Limb (tissue), 2 donors: Measurements from ENCODE around the gene RNU6-1.

ENCODE experiments used
- DNase-seq, 2 donors: peaks; one replicate each; pipeline ENCODE4 v3.0.0-alpha.2; 2016; ENCODE audit errors: extremely low spot score in 2 of 2

RNU6-1 gene

GRCh38 chr15:67821784-67822440 is 17.9 kb downstream of the RNU6-1 start:
- peak in 1 of 2 donors; percentile 51 for DNase-seq

DNA sequence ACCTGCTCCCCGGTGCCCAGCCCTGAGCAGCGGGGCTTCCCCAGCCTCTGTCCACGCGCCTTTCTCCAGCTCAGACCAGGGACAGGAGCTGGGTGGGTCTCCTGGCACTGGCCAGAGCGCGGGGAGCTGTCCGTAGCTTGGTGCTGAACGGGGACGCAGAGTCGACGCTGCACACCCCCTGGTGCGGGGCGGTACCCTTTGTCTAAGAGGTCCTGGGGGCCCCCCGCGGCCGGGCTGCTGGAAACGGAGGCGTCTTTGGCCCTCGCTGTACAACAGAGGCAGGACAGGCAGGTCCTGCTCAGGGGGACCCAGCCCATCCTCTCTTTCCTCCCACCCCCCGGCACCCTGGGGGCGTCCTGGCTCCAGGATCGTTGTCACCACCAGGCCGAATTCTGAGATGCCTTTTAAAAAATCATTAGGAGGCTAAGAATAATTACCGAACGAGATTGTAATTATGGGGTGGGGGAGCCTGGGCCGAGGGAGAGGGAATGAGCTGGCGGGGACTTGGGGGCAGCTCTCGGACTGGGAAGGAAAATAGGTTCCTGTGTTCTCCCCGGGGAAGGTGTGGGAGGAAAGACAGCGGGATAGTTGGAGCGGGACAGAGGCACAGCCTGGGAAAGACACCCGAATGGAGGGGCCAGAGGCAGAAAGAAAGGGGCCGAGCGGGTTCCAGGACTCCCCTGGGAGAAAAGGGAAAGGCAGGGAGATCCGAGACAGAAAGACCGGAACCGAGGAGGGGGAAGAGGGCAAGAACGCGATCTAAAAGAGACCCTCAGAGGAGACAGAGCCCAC is 18.7 kb downstream of the RNU6-1 start:
- DNase-seq, result peak in 1 of 2 donors; percentile 86

- no peak for DNase-seq
Observed at GRCh38 chr15:67820122-67820991, 19.5 kb downstream of the RNU6-1 start.

DNA sequence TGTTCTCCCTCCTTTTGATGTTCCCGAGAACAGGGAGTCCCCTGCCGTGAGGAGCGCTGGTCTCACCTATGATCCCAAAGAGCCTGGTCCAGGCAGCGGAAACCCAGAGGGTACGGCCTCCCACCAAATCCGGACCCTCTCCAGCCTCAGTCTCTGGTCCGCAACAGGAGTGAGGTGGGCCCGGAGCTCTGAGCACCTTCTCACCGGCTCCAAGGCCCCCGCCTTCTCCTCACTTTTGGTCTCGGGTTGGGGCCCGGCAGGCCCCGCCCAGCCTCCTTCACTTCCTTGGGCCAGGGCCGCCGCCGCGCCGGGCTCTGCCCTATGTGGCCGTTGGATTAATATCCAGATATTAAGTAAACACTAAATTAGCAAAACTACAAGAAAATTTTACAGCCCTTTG is 20.2 kb downstream of the RNU6-1 start:
- no peak for DNase-seq

DNA sequence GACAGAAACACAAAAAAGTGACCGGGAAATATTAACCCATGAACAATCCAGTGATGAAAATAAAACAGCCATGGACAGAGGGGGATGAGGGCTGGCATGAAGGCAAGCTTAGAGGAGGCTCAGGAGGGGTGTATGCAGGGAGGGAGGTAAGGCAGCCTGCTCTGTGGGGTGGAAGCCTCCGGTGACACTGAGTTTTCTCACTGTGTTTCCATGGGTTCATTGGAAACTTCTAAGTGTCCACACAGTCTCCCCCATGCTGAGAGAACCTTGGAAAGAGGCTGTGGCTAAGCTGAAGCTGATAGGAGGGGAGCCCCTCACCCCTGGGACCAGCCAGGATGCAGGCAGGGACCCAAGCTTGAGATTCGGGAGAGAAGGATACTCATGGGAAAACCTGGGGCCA is 21.4 kb downstream of the RNU6-1 start:
- peak in 1 of 2 donors; percentile 11 for DNase-seq

- DNase-seq, result no peak
Observed at GRCh38 chr15:67816668-67817067, 23.2 kb downstream of the RNU6-1 start.

DNA sequence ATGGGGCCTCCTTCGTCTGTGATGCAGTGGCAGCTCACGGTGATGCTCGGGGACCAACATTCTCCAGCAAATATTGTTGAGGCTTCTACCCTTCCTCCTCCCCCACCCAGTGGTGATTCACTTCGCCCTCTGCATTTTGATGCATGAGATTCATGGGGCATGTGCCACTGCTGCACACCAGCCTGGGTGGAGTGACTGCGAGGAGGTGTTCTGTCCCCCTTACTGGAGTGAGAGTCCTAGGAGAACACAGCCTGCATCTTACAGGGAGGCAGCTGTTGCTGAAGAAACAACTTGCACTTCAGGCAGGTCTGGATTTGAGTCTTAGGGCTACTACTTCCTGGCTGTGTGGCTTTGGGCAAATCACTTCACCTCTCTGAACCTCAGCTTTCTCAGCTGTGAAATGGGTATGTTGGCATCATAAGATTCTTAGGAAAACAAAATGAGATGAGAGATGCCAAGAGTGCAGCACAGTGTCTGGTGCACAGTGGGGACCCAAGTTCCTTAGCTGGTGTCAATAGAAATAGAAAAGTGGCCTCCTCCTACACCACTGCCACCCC is 24.7 kb downstream of the RNU6-1 start:
- peak in 1 of 2 donors; percentile 20 for DNase-seq

DNA sequence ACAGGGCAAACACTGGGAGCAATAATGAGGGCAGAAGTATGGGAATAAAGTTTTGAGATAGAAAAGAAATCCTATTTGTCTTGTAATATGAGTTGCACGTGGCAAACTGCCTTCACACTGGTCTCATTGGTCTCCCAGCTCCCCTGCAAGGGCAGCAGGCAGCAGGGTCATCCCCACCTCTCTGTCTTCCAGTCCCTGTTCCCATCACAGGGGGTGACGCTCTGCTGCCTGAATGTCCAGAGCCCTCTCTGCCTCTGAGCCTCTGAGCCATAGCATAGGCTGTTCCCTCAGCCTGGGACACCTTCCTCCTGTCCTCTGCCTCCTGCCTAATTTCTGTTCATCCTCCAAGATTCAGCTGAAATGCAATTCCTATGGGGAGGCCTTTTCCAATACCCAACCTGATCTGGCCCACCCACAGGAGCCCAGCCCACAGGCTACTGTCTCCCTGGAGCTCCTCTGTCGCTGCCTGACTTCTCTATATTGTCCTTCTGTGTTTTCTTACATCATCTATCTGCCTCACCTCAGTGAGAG is 26.7 kb downstream of the RNU6-1 start:
- peak in 1 of 2 donors; percentile 7 for DNase-seq

DNA sequence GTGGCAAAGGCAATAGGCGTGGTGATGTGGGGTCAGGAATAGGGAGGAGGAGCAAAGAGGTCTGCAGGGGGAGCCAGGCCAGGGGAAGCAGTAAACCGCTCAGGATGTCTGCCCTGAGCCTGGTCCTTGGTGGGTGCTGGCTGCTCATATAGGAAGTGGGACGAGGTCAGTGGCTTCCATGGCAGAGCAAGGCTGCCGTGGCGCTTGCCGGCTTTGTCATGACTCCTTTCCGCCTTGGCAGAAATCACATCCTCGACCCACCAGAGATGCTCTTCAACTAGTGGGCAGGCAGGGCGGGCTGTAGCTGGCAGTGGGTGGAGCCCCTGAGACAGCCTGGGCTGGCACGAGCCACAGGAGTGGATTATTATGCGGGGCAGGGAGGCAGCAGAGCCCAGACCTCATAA is 27.6 kb downstream of the RNU6-1 start:
- peak in 1 of 2 donors; percentile 26 for DNase-seq

- DNase-seq, result no peak
Observed at GRCh38 chr15:67809866-67810265, 30.0 kb downstream of the RNU6-1 start.

- DNase-seq, result no peak
Observed at GRCh38 chr15:67809441-67809840, 30.4 kb downstream of the RNU6-1 start.

GRCh38 chr15:67808821-67809220 is 31.0 kb downstream of the RNU6-1 start:
- DNase-seq, result no peak

GRCh38 chr15:67807836-67808235 is 32.0 kb downstream of the RNU6-1 start:
- DNase-seq, result peak in 1 of 2 donors; percentile 10

DNA sequence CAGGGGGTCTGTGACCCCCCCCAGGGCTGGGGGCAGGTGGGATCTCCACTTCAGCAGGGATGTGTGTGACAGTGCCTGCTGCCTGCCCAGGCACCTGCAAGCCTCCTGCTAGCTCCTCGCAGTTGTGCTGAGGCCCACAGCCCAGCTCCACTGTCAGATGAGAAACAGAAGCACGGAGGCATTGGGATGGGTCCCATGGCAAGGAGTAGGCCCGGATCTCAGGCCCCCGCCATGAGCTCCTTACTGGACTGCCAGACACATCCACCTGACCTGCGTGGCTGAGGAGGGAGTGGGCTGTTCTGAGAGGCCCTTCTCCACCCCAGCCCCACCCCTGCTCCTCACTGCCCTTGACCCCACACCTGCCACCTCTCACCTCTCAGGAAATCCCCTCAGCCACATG is 32.7 kb downstream of the RNU6-1 start:
- DNase-seq, result peak in 1 of 2 donors; percentile 24

DNA sequence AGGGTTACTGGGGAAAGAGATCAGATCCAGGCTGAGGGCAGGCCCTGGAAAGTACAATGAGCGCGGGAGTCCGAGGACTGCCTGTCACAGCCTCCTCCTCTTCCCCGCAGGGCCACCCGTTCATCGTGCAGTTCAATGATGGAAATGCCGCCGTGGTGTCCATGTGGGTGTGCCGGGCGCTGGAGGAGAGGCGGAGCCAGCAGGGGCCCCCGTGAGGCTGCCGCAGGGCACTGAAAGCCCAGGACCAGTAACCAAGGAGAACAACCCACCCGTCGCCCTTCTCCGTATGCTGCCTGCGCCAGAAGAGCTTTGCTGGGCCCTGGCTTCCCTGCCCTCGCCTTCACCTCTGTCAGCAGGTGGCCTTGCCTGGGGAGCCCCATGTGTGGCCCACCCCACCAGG is 33.3 kb downstream of the RNU6-1 start:
- DNase-seq, result no peak

DNA sequence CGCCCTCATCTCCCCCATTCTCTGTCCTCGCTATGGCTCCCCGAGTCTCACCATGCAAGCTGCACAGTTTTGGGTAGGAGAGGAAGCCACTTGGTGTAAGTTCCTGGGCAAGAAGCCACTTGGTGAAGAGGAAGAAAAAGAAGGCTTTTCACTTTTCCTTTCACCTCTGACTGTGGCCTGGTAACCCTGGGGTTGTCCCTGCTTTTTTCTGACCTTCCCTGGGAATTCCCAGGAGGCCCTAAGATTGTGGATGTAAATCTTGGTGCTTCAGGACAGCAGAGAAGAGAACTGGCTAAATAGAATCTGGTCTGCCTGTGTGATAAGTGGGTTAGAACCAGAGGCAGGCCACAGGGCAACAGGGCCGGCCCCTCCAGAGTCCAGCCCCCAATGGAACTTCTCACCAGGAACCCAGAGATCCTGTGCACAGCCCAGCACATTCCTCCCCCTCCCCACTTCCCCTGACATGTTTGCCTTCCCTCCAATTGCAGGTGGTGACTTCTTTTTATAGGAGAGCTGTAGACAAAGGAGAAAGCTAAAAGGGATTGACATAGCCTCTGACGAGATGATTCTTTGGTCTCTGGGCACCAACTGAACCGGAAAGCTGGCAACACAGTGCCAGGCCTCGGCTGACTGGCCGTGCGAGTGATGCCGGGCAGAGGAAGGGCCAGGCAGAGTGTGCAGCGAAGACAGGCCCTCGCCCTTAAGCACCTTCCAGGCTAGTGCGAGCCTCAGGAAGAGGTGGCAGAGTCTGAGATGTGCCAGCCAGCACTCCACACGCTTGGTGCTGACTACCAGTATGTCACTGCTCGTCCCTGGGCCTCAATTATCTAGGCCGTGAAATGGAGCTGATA is 34.0 kb downstream of the RNU6-1 start:
- DNase-seq, result no peak

DNA sequence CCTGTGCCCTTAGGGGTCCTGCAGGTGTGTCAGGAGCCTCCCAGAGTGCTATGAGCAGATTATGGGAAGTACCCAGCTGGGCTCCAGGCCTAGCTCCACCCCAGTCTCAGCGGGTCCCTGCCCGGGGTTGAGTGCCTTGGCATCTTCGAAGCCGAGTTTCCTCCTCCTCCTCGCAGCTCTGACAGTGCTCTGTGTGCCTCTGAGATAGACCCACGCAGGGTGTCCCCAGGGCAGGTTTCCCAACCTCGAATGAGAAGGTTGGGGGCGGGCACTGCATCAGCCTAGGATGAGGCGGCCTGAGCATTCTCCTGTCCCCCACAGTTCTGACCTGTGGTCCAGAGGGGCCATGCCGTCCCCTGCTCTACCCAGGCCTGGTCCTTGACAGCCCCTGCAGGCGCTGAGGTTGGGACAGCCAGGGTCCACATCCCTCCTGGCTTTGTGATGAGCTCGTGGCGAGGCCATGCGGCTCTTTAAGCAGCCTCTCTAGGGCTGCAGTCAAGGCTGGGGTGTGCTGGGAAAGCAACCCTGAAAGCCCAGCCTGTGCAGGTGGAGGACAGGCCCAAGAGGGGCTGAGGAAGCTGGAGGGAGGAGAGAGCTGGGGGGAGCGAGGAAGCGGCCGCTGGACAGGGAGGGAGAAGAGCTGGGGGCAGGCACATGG is 34.7 kb downstream of the RNU6-1 start:
- no peak for DNase-seq

DNA sequence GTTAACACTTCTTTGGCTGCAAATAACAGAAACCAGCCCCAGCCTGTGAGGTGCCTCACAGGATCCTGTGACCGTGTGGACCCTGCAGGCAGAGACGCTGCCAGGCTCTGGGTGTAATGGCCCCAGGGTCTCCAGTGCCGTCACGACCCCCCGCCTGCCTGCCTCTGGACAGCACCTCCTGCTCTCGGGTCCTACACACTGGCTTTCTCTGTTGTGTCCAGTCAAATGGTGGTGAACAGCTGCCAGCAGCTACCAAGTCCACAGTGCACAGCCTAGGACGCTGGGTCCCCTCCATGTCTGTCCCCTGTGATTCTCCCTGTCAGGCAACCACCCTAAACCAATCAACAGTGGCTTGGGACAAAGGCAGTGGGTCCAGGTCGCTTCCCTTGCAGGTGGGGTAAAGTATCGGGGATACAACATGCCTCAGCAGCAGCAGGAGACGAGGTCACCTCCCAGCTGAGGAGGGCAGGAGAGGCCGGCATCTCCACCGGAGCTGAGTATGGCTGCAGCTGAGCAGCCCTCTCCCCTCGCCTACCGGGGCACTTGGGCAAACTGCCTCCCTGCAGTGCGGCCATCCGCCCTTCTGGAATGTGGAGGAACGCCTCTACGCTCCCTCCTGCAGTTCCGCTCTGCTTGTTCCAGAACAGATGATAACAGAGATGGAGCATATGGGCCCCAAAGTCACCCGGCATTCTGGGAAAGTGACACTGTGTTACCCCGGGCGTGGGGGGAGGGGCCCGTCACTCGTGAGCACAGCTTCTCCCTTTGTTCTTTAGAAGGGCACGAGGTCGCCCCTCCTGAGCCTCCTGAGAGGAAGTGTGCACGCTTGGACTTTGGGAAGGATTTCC is 35.6 kb downstream of the RNU6-1 start:
- DNase-seq, result peak in 1 of 2 donors; percentile 48

GRCh38 chr15:67803299-67803698 is 36.5 kb downstream of the RNU6-1 start:
- DNase-seq, result peak in 1 of 2 donors; percentile 21
